Left cardiac atrium (tissue), 4 donors: Measurements from ENCODE around the gene CACNA2D3. TPM values are rescaled to one million over a fixed set of nuclear protein-coding genes. Genes with fewer than 3 reads are reported as not detected.

Experiments
- ATAC-seq, 2 donors: fragments of 200-7000 bp; cut with Tn5 transposase; one replicate each; pipeline ENCODE4 v1.9.1; 2020; ENCODE audit warnings: mild to moderate bottlenecking in 2 of 2, moderate library complexity in 2 of 2
- DNase-seq: peaks from one replicate; pipeline ENCODE4 v3.0.0-alpha.2; 2020
- intact Hi-C, 2 donors: fragments of 100-400 bp; cut with DNase I; formaldehyde crosslinking; loops; one replicate each; pipeline versions ENCODE4 v1.14.1 to v1.15.1; 2022 to 2023
- total RNA-seq, 2 donors: library from RNA; stranded (reverse); fragmentation: NEBNext Ultra II Directional; extraction: Animal tissue kit (Norgen Biotek cat#: 25700); gene quantifications; one replicate each; pipeline ENCODE4 v1.2.1, GENCODE V29; 2021
- donor health status: DM: no; HTN: yes; CAD: no.
- donor health status: DM: no; HTN: yes; CAD: no; lungs with severe emphysema.
- donor health status: DM: yes; HTN: yes; CAD: no.
- donor health status: Dilated cardiomyopathy.

Gene CACNA2D3
- total RNA-seq, 2 donors from 2014 or later = 17.3 to 24.2 TPM

DNA sequence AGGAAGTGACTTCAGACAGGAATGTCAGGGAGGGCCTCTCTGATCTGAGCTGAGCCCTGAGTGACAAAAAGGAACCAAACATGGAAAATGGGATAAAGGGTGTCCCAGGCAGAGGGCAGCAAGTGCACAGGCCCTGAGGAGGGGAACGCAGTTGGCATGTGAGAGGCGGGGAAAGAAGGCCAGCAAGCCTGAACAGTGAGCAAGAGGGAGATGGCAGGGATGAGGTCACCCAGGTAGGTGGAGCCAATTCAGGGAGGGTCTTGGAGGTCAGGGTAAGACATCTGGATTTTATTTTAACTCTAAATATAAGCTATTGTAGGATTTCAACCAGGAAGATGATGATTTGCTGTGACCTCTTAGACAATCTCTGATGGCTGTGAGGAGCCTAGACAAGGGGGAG, 637.8 kb downstream of the CACNA2D3 start:
- intact Hi-C loops = no loop called here
- DNase-seq (no peak), ATAC-seq (no peak)

DNA sequence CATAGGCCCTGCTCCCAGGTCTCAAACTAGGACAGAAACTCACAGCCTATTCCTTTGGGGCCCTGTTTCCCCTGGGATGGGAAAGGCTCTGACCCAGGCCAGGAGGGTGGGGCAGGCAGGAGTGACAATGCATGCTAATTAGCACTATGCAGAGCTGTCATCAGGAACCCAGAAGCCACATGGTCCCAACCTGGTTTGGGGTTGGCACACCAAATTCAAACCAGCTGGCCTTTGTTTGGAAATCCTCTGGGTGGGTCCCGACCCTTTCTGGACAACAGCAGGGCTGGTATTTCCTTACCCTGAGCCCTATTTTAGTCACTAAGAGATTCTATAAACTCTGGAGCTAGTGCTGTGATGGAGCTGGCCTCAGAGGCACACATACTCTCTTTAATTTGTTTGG, 639.3 kb downstream of the CACNA2D3 start:
- no peak for ATAC-seq

DNA sequence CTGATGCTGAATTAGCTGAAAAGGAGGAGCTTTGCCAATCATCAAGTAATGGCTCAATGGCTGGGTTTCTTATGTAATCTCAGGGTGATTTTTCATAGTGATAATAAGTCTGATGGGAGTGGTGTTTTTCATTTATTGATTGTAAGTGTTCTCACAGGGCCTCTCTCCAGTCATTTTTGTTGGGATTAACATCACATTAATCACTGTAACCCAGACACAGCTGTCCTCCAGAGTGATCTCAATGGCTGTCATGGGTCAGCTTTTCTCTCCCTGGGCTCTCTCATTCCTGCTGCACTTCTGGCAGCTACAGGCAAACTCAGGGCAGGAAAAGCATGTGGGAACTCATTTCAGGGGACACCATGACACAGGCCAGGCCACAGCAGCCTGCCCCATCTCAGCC, 642.6 kb downstream of the CACNA2D3 start:
- ATAC-seq (no peak), DNase-seq (no peak)
- intact Hi-C loops = no loop called here

More for the DNA sequence above, 639.3 kb downstream of the CACNA2D3 start:
- no peak for DNase-seq
- intact Hi-C loops = no loop called here

DNA sequence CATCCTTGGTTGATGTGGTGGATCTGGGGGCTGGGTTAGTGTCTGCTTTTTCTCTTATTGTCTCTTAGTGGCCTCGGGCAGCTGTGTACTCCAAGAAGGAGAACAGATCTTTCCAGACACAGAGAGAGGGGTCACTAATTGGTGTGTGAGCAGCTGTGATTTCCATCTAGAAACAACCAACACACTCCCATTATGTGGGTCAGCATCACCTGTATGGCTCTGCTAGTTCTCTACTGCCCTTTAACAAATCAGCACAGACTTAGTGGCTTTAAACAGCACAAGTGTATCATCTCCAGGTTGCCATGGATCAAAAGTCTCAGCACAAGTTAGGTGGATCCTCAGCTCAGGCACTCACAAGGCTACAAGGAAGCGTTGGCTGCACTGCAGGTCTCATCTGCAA, 648.7 kb downstream of the CACNA2D3 start:
- ATAC-seq = no peak
- no peak for DNase-seq
- intact Hi-C loops = no loop called here

DNA sequence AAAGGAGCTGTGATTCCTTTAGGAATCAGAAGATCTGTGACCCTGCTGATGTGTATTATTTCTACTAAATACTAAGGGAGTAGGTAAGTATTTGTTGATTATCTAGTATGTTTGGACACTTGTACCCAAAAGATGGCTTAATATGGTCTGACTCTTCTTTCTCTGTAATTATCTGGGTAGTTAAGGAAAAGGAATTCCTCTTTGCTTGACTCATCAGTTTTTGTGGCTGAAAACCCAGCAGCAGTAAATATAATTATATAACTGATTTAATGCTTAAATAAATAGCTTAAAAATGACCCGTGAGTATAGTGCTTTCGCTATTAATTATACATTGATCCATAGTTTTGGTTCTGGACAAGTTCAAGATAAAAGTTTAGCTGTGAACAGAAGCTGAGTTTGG, 649.7 kb downstream of the CACNA2D3 start:
- intact Hi-C loops = no loop called here
- no peak for DNase-seq
- no peak for ATAC-seq

DNA sequence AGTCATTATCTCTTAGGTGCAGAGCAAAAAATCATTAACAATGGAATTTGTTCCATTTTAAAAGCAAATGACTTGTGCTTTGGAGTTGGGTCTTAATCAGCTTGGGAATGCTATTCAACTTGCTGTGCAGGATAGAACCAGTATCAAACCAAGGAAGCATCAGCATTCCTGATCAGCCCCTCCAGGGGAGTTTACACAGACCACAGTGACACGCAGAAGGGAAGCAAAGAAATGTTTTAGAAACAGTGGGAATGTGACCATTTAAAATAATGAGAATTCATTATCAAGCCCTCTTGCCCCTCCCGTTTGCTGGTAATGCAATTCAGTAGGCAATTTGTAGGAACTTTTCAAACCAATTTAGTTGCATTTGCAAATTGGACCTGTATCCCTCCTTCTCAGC, 650.4 kb downstream of the CACNA2D3 start:
- DNase-seq = no peak
- no peak for ATAC-seq
- intact Hi-C loops = no loop called here

DNA sequence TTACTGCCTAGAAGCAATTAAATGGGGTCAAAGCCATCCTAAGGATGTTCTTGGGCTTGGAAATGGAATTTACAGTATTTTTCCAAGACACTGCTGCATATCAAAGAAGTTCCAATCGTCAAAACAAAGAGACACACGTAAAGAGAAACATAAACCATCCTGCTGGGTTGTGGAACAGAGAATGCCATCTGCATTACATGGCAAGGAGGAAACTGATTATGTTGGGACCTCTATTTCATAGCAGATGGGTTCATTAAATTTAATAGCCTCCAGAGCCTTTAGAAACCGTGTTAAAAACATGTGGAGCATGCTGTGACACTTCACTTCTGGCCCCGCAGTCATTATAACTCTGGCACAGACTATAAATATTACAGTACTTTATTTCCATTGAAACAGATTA, 650.9 kb downstream of the CACNA2D3 start:
- ATAC-seq (no peak), DNase-seq (no peak)
- intact Hi-C loops = no loop called here

DNA sequence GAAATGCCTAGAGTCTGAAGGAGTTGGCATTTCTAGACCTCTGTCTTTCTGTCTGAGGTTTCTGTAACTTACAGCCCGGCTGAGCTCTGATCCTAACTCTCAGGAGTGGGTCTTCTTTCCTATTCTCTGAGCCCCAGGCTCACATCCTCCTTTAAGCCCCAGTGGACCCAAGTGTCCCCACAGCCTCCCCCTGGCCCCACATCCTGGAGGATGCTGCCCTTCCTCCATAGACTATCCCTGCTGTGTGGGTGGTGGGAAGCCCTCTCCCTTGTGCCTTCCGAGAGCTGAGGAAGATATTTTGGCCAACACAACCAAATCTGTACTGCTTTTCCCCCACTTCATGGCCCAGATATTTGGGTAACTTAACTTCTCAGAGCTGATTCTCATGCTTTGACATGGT, 654.2 kb downstream of the CACNA2D3 start:
- ATAC-seq (no peak), DNase-seq (no peak)
- intact Hi-C loops = no loop called here

DNA sequence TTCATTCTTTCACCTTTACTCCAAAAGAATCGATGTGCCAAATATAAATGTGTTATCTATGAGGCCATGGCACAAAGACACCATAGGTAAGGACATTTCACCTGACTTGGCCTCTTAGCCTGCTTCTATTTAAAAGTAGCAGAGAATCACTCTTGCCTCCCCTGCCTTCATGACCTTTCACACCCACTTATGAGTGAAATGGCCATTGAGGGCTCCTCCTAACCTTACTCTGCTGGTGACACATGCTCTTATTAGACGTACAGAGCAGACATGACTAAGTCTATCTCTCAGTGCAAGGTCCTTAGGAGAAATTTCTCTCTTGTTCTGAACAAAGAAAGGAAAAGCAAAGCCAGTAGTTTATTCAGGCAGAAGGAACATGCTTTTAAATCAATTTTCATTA, 654.8 kb downstream of the CACNA2D3 start:
- DNase-seq (no peak), ATAC-seq (peak in 1 of 2 donors; percentile 47)
- intact Hi-C loops = no loop called here

DNA sequence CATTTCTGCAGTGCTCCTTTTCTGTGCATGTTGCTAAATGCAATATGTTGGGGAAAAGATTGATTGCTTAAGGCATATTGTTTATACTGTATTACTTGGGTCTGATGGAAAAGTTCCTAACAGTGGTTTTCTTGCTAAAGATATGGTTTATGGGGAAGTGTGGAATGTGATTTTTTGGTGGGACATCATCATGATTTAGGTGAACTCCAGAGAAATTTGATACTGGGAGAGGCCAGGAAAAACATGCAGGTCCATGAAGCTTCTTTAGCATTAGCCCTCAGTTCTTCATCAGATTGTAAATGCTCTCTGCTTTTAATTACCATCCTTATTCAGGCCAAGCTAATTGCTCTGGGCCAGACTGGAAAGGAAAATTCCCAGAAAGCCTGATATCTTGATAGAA, 658.0 kb downstream of the CACNA2D3 start:
- no peak for DNase-seq
- intact Hi-C loops = no loop called here
- ATAC-seq = no peak

DNA sequence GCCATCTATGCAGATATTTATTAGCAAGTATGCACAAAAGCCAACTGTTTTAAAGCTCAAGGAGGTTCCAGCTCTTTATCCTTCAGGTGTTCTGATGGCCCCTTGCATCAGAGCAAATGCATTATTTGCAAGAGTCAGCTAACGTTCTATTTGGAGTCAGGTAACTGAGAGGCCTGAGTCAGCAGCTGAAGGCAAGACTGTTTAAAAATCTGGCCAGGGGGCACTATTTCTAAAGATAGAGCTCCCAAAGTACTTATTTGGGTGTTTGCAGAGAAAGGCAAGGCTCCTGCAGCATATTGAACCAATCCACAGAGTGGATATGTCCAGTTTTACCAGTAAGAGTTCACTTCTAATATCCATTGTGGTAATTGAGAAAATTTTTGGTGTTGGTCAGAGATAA, 659.4 kb downstream of the CACNA2D3 start:
- DNase-seq (no peak), ATAC-seq (no peak)
- intact Hi-C loops = no loop called here

DNA sequence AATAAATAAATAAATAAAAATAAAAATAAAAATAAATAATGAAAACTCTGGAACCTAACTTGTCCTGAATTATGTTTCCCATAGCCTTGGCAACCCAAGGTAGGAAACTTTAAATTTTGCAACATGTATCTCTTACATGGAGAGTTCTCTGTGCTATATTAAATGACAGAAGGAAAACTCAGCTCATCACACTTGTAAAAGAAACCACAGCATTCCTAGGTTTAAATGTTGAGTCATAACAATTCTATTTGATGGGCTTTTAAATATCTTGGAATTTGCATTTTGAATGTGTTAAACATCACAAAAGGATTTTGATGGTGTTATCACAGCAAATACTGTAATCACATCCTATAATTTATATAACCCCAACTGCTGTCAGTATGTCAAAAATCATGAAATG, 661.3 kb downstream of the CACNA2D3 start:
- DNase-seq (no peak), ATAC-seq (no peak)
- intact Hi-C loops = no loop called here

DNA sequence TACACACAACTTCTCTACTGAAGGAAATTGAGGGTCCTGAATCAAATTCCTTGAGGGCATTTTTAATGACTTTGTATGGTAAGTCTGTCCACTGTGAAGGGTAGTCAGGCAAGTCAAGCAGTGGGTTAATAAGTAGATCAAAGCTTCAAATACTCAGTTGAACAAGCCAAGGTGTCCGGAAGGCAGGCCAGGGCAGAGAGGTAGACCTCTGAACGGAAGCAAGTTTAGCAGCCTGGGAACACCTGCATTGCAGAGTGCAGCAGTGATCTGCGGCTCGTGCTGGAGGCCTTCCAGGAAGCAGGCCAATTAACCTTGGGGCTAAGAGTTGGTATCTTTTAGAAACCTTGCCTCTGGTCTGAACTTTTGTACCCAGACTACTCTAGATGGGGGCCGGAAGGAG, 661.7 kb downstream of the CACNA2D3 start:
- intact Hi-C loops = no loop called here
- ATAC-seq = no peak
- no peak for DNase-seq

DNA sequence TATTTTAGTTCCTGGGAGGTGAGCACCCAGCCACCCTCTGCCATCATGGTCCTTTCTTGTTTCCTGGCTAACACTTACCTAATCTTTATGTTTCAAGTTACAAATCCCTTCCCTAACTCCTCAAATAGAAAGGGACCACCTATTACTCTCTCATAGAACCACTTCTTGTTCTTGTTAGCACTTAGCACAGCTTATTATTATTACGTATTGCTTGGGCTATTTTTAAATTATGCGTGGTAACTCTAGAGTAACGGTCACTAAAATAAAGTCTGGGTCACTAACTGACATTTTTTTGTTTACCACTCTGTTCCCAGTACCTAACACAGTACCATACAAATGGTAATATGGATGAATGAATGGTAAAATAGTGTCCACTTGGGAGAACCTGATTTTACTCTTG, 663.6 kb downstream of the CACNA2D3 start:
- ATAC-seq (no peak), DNase-seq (no peak)
- intact Hi-C loops = no loop called here

DNA sequence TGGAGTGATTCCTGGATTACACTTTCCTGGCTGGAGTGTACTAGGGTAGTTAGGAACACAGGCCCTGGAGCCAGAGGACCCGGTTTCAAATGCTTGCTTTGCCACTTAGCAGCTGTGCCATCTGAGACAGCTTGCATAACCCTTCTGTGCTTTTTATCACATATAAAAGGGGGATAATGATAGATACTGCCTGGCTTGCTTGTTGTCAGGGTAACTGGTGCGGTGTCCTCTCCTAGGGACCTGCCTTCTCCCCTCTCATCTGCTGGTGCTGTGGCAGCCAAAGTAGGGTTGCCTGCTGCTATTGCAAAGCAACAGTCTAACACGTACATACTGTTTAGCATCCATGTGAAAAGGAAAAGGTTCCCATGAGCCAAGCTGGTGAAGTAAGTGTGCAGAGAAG, 667.7 kb downstream of the CACNA2D3 start:
- ATAC-seq = no peak
- no peak for DNase-seq
- intact Hi-C loops = no loop called here

DNA sequence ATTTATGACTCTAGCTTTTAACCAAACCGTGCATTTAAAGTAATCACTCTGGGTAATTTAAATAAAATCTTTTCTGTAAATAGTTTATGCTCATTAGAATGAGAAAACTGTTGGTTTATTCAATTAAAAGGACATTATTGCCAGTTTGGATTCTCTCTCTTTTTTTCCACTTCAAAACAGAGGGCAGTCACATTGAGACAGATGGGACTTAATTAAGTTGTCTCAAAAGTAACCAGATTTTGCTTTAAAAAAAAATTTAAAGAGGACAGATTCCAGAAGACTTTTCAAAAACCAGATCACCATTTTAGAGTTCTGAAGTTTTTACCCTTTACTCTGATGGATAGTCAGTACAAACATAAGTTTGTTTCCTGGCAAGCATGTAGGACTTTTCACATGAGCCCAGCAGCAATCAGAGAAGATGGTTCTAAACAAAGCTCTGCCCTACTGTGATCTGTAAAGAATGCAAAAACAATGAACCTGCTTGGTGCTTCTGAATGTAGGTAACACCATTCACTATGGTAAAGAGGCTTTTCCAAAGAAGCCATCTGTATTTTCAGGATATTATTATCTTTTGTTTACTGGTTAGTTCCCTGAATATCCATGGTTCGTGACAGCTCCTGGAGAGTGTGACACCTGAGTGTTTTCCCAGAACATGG, 669.3 kb downstream of the CACNA2D3 start:
- no peak for ATAC-seq
- intact Hi-C loops = no loop called here
- no peak for DNase-seq

DNA sequence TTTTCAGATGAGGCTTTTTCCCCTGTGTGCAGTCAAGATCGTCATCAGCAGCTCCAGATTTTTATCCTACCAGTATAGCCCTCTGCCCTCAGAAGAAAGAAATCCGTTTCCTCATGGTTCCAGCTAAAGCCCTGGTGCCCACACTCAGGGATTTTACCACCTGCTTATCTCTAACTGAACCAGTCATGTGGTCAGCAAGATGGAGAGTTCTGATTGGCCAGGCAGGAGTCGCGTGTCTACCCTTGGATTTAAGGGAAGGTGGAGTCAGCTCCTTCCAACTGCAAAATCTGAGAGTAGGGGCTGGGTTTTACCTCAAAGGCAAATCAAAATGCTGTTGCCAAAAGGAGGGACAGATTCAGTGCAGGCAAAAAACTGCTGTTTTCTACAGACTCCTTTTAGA, 670.2 kb downstream of the CACNA2D3 start:
- no peak for ATAC-seq
- DNase-seq = no peak
- intact Hi-C loops = no loop called here

DNA sequence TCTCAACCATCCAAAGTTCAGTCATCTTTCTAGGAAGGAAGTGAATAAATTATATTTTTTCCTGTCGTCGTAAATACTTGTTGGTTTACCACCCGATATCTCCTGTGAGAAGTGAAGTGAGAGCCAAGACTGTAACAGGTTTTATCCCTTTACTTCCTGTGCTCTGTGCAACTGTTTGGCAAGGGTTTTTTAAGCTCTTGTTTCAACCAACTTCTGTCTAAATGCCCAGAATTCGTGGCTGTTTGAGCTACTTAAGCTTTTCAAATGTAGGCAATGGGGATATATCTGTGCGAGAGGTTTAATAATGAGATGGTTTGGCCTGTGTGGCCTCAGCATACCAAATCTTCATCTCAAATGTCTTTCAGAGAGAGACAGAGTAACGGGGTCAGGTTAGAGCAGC, 670.8 kb downstream of the CACNA2D3 start:
- DNase-seq = no peak
- ATAC-seq = no peak
- intact Hi-C loops = no loop called here

DNA sequence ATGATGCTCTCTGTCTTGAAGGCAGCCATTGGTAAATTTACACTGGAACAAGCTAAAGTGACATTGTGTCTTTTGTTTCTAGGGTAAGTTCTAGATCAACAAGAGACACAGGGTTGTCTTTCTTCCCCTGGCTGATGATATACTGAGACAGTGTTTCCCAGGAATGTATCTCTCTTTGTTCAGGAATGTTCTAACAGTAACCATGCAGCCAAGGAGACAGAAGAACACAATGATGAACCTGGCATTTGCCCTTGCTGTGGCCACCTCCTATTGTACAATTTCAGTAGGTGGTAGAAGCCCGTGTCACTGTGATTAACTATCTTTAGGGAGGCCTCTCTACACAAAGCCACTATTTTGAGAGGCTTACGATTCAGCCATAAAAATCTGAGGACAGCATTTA, 674.8 kb downstream of the CACNA2D3 start:
- ATAC-seq (no peak), DNase-seq (no peak)
- intact Hi-C loops = no loop called here

DNA sequence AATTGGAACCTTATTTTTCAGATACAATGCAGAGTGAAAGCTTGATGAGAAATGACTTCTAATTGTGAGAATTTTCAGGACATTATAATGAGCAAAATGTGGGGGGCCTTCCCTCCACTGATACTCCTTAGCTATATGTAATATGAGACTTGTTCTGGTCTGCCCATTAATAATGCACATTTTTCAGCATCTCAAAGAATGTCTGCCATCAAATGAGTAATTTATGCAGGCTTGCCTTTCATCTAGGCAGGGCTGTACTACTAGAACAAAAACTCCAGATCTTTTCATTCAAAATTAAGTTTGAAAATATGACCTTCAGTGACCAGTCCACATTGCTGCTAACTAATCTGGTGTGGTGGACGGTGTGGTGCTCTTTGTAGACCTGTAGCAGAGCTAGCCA, 678.1 kb downstream of the CACNA2D3 start:
- intact Hi-C loops = no loop called here

DNA sequence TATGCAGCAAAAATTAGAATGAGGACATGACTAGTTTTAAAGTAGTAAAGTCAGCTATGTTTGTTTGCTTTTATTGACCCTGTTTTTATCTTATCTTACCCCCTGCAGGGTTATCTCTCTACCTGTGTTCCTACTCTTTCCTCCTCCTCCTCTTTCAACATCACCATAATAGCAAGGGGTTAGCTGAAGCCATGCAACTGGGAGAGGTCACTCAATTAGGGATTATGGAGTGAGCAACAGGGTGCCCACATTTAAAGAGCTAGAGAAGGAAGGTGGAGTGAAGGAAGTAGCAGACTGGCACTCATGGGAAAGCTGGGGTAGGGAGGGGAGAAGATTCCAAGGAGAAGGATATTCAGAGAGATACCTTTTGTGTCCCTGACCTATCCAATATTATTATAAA, 679.6 kb downstream of the CACNA2D3 start:
- DNase-seq (no peak), ATAC-seq (no peak)
- intact Hi-C loops = no loop called here

More for the DNA sequence above, 678.1 kb downstream of the CACNA2D3 start:
- DNase-seq (no peak), ATAC-seq (no peak)

DNA sequence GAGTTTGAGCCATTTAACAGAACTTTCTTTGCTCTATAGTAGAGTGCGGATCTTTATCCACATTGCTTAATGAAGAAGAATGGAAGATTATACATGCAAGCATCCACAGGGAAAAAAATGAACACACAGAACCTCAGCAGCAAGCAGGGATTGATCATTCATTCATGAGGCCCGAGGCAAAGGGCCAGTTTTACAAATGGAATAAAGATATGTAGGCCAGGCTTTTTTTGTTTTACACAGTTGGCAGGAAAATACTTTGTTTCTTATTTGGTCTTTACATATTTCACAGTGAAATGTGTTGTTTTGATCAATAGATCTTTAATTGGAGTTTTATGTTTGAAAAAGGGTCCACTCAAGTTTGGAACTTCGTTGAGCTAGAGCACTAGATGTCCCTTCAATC, 688.0 kb downstream of the CACNA2D3 start:
- no peak for ATAC-seq
- intact Hi-C loops = no loop called here
- DNase-seq = no peak
